AG04450 (cell line): ENCODE results near the gene OLFML1. TPM values are rescaled to one million over a fixed set of nuclear protein-coding genes. Genes with fewer than 3 reads are reported as not detected.

Source experiments
- CTCF ChIA-PET: fragments of 300-600, 350-600 bp; formaldehyde crosslinking; extraction: SDS; loops from one replicate; lab custom pipeline; 2022; ENCODE audit warnings: antibody characterized with exemption, inconsistent platforms; lab: Charles Lee
- POLR2A ChIA-PET: fragments of 350-600 bp; formaldehyde crosslinking; extraction: SDS; loops from one replicate; lab custom pipeline; 2021; ENCODE audit warnings: antibody characterized with exemption, inconsistent platforms; lab: Yijun Ruan, JAX
- DNase-seq: peaks from one replicate; pipeline ENCODE4 v3.0.0-alpha.2; 2011; ENCODE audit warnings: low read depth, low spot score
- H3K27ac ChIP-seq: one replicate; pipeline ENCODE4 v1.5.1; 2012; ENCODE audit warnings: low read depth, low read length, control low read depth
- H3K27me3 ChIP-seq: one replicate; pipeline ENCODE4 v1.6.0; 2012; ENCODE audit warnings: low read length; ENCODE audit not compliant: control insufficient read depth, insufficient read depth
- H3K4me3 ChIP-seq: 2 replicates; pipeline ENCODE4 v1.5.1; 2011; ENCODE audit warnings: mild to moderate bottlenecking, low read depth, low read length, control low read depth
- H3K9me3 ChIP-seq: 2 replicates; pipeline ENCODE4 v1.5.1; 2012; ENCODE audit warnings: low read length; ENCODE audit not compliant: control insufficient read depth, insufficient read depth
- CTCF ChIP-seq: IDR thresholded peaks from 2 replicates; pipeline ENCODE4 v1.5.1; 2011; ENCODE audit warnings: low read depth, low read length, control low read depth, inconsistent platforms
- polyA plus RNA-seq: library from polyadenylated mRNA; depleted of rRNA; stranded (reverse); fragments of >200 nt; gene quantifications from 2 replicates; pipeline ENCODE4 v1.2.3, GENCODE V29; 2011

OLFML1 gene
- polyA plus RNA-seq, 1 experiment = 0.21 TPM

GRCh38 chr11:7501251-7501650, 15.9 kb downstream of the OLFML1 start:
- CTCF ChIA-PET = interaction anchor here (1.4 kb wide), 1 partner anchor 165 kb away, joined by 3 read pairs; no protein-coding TSS in a partner anchor
- no peaks in the 10 kb centered on the region for H3K27me3 ChIP-seq
- no peak for TF ChIP-seq CTCF
- no peaks in the 10 kb centered on the region for H3K9me3 ChIP-seq
- DNase-seq = no peak
- H3K4me3 ChIP-seq = no peak overlapping the region
- POLR2A ChIA-PET = no interaction called here
- no peak overlapping the region for H3K27ac ChIP-seq

- DNase-seq = no peak
- Histone ChIP-seq H3K9me3 (no peaks in the 10 kb centered on the region), H3K27me3 (no peaks in the 10 kb centered on the region), H3K27ac (no peak overlapping the region), H3K4me3 (no peak overlapping the region)
- ChIA-PET CTCF (interaction anchor here (1.4 kb wide), 1 partner anchor 164 kb away, joined by 3 read pairs; no protein-coding TSS in a partner anchor), POLR2A (no interaction called here)
- TF ChIP-seq CTCF = no peak
These were observed 16.6 kb downstream of the OLFML1 start for GRCh38 chr11:7501894-7502293.

- CTCF ChIA-PET = no interaction called here
- POLR2A ChIA-PET = no interaction called here
- TF ChIP-seq CTCF = no peak
These were observed 20.9 kb downstream of the OLFML1 start for GRCh38 chr11:7506243-7506642.

GRCh38 chr11:7508087-7508486, 22.8 kb downstream of the OLFML1 start:
- Histone ChIP-seq H3K9me3 (no peaks in the 10 kb centered on the region), H3K27me3 (peaks cover 7% of the 10 kb centered on the region), H3K4me3 (no peak overlapping the region), H3K27ac (no peak overlapping the region)
- no peak for TF ChIP-seq CTCF
- DNase-seq = no peak
- POLR2A ChIA-PET = no interaction called here
- CTCF ChIA-PET = no interaction called here

More at GRCh38 chr11:7506243-7506642, 20.9 kb downstream of the OLFML1 start:
- Histone ChIP-seq H3K9me3 (no peaks in the 10 kb centered on the region), H3K27me3 (peaks cover 5% of the 10 kb centered on the region), H3K27ac (no peak overlapping the region), H3K4me3 (no peak overlapping the region)
- DNase-seq = no peak

GRCh38 chr11:7509966-7510365, 24.7 kb downstream of the OLFML1 start:
- Histone ChIP-seq H3K27me3 (peaks cover 16% of the 10 kb centered on the region), H3K4me3 (no peak overlapping the region), H3K27ac (no peak overlapping the region), H3K9me3 (peaks cover 6% of the 10 kb centered on the region; the same call in 1 of the 2 replicates)
- ChIA-PET CTCF (interaction anchor here (0.8 to 1.3 kb wide), 4 partner anchors 62 to 182 kb away, joined by 3 to 4 read pairs (median 4); no protein-coding TSS in a partner anchor), POLR2A (no interaction called here)
- no peak for TF ChIP-seq CTCF
- no peak for DNase-seq
